H7 (cell line): ENCODE data around the gene OR12D3. TPM values are rescaled to one million over a fixed set of nuclear protein-coding genes. Genes with fewer than 3 reads are reported as not detected.
"Not testable (repeated sequence)": the region's sequence is repeated elsewhere in the genome, so short reads cannot be mapped to it uniquely, and the experiment has no call there.

Source experiments
- DNase-seq: peaks from one replicate; pipeline ENCODE4 v3.0.0; 2012
- H3K27me3 ChIP-seq: 2 replicates; pipeline ENCODE4 v1.6.0; 2011; ENCODE audit warnings: mild to moderate bottlenecking, low read length; ENCODE audit not compliant: control insufficient read depth, insufficient read depth
- H3K36me3 ChIP-seq: replicated peaks from 2 replicates; pipeline ENCODE4 v1.5.1; 2011; ENCODE audit warnings: low read length; ENCODE audit not compliant: control insufficient read depth, insufficient read depth
- H3K4me3 ChIP-seq: 2 replicates; pipeline ENCODE4 v1.5.1; 2011; ENCODE audit warnings: low read depth, mild to moderate bottlenecking, control low read depth, low read length, moderate library complexity; ENCODE audit not compliant: insufficient read depth
- total RNA-seq: library from RNA; depleted of rRNA; stranded (reverse); fragments of >200 nt; shearing (Covaris generic); gene quantifications from 2 replicates; pipeline ENCODE4 v1.2.3, GENCODE V29; 2014; rRNA removed

Gene OR12D3, protein sequence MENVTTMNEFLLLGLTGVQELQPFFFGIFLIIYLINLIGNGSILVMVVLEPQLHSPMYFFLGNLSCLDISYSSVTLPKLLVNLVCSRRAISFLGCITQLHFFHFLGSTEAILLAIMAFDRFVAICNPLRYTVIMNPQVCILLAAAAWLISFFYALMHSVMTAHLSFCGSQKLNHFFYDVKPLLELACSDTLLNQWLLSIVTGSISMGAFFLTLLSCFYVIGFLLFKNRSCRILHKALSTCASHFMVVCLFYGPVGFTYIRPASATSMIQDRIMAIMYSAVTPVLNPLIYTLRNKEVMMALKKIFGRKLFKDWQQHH
- total RNA-seq = not detected in 2 replicates

DNA sequence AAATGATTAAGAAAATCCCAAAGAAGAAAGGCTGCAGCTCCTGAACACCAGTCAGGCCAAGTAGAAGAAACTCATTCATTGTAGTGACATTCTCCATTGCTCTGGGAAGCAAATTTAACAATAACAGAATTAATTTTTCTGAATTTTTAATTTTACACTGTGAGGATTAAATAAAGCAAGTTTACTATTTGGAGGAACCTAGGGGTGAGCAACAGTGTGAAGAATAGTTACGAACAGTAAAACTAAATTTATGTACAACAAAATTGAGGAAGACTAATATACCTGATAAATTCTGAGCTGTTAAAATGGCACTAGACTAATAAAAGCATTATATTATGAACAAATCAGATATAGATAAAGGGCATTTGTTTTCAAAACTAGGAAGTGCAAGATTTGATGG lies at the start of gene OR12D3:
OR12D3 (minus strand) TSS at position 101 of the 400 bp plus-strand sequence; CDS start at position 97, 4 bp downstream.
- no peak within 1 kb of the TSS for H3K4me3 ChIP-seq
- H3K36me3 ChIP-seq = no peaks in the 10 kb centered on the region
- no peaks in the 10 kb centered on the region for H3K27me3 ChIP-seq
- DNase-seq = no peak

DNA sequence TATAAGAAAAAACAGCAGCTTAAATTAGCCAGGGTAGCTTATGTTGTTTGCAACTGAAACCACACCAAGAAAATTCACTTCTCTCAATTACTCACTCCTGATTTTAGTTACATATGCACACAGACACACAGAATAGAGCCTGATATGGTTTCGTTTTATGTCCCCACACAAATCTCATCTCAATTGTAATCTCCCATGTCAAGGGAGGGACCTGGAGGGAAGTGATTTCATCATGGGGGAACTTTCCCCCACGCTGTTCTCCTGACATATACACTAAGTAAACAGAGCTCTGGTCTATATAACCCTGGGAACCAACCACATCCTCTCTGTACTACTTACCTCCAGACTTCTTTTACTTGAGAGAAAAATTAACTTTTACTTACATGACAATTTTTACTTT lies 49.5 kb upstream of the OR12D3 start:
- Histone ChIP-seq H3K27me3 (no peaks in the 10 kb centered on the region), H3K4me3 (no peak overlapping the region), H3K36me3 (no peaks in the 10 kb centered on the region)
- DNase-seq = no peak

DNA sequence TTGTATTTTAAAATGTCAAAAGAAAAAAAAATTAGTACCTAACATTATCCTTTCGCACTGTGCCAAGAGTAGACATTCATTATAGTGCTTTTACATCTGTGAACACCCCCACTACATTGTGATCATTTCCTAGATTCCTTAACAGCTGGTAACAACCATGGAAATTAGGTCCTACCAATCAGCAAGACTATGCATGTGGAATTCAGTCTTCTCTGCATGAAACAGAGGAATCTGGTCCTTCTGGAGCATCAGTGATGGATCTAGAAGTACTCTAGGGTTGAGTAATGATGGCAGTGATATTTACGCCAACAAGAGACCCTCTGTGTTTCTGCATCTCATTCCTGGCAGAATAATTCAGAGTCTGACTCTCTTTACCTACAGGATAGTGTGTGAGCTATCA lies 49.1 kb upstream of the OR12D3 start:
- no peaks in the 10 kb centered on the region for H3K27me3 ChIP-seq
- no peaks in the 10 kb centered on the region for H3K36me3 ChIP-seq
- H3K4me3 ChIP-seq = no peak overlapping the region
- DNase-seq = no peak

DNA sequence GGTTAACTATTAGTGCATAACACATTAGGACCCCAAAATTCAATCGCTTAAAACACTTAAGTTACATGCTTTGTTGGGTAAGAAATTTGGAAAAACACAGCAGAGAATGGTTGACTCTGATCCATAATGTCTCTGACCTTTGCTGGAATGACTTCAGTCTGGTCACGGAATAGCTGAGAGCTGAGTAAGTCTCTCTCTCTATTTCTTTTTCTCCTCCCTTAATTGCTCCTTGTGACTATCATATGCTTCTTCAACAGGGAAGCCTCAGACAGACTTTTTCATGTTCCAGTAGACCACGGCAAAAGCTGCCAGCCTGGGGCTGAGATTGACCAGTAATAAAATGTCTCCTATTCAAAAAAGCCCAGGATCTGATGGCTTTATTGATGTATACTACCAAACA lies 44.4 kb upstream of the OR12D3 start:
- Histone ChIP-seq H3K36me3 (no peaks in the 10 kb centered on the region), H3K27me3 (no peaks in the 10 kb centered on the region), H3K4me3 (no peak overlapping the region)
- no peak for DNase-seq

DNA sequence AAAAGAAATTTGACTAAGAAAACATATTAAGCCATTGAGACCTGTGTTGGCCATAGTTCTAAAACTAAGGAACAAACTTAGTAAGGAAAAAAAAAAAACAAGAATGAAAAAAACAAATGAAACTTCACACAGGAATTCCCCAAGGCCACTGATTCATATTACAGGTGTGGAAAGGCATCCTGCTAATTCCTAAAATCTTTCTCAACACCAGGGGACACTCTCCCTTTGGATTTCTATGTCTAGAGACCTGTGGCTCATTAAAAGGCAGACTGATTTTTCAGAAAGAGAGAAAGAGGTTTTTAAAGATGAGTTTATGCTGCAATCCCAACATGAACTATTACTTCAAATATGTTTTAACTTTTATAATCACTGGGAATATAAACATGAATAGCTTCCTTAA lies 39.5 kb upstream of the OR12D3 start, which contains the start of gene OR12D1:
OR12D1 (plus strand) TSS at position 341 of the 400 bp plus-strand sequence.
- H3K36me3 ChIP-seq = no peaks in the 10 kb centered on the region
- H3K27me3 ChIP-seq = no peaks in the 10 kb centered on the region
- DNase-seq = no peak

DNA sequence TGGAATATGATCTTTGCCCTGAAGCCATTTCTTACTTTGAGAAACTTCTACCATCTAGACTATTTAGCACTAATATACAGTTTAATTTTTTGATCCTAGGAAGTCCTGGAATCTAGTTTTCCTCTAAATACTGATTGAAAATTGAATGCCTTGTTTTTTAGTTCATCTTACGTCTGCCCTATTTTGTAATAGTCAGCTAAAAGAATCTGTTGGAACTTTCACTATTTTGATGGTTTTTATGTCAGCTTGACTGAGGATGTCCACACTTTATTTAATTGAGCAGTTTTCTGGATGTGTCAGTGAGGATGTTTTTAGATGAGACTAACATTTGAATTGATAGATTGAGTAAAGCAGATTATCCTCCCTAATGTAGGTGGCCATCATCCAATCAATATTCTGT lies 28.7 kb upstream of the OR12D3 start:
- no peaks in the 10 kb centered on the region for H3K36me3 ChIP-seq
- no peaks in the 10 kb centered on the region for H3K27me3 ChIP-seq
- no peak overlapping the region for H3K4me3 ChIP-seq
- DNase-seq = no peak

More for the DNA sequence above, 39.5 kb upstream of the OR12D3 start, which contains the start of gene OR12D1:
- H3K4me3 ChIP-seq = no peak within 1 kb of the TSS

DNA sequence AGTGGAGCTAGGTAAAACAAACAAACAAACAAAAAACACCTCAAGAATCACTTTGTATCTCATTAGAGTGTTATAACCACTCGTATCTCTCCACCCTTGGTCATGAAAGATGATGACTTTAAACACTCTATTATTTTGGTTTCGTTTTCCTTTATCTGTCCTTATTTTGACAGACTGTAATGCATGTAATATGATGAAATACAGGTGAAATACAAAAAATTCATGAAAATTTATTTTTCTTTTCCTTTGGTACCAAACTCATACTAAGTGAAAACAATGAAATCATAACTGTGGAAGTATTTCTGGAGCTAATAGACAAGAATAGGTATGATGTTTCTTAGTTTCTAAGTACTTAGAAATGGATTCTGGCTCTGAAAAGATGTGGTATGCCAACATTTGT lies 24.4 kb upstream of the OR12D3 start:
- no peak for DNase-seq
- Histone ChIP-seq H3K36me3 (no peaks in the 10 kb centered on the region), H3K27me3 (no peaks in the 10 kb centered on the region), H3K4me3 (no peak overlapping the region)

DNA sequence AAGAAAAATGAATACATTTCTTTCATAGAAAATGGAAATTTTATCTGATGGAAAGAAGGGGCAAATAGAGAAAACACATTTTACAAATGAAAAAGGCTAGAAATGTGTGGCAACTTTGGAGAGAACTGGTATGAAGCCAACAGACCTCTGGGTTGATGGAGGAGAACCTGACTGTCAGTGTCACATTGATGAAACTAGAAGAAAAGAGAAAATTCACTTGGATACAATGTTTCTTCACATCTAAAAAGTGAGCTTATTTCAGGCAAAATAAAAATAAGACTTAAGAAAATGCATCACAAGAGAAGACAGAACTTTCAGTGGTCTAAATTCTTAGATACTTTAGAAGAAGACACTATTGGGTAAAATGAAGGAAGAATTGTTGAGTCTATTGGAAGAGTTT lies 20.2 kb upstream of the OR12D3 start, which contains the start of gene OR12D2:
OR12D2 (plus strand) TSS at position 301 of the 400 bp plus-strand sequence. CDS start 1,069 bp downstream, outside the sequence.
- H3K27me3 ChIP-seq = no peaks in the 10 kb centered on the region
- no peak within 1 kb of the TSS for H3K4me3 ChIP-seq
- no peaks in the 10 kb centered on the region for H3K36me3 ChIP-seq
- DNase-seq = no peak

DNA sequence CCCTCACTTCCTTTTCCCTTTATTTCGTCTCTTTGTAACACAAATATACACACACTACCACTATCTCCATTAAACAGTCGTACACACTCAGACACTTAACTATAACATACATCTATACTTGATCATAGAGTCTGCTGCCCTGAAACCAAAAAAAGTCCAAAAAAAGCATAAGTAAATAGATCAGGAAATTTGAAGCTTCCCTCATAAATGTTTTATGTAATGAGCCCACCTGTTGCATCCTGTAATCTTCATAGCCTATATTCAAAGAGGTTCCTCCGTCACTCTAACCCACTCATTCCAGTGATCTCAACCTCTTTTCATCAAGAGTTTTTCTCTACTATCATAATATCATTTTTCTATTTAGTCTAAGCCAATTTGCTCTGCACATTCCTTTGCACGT lies 13.4 kb upstream of the OR12D3 start:
- Histone ChIP-seq H3K4me3 (no peak overlapping the region), H3K27me3 (no peaks in the 10 kb centered on the region), H3K36me3 (no peaks in the 10 kb centered on the region)
- no peak for DNase-seq

DNA sequence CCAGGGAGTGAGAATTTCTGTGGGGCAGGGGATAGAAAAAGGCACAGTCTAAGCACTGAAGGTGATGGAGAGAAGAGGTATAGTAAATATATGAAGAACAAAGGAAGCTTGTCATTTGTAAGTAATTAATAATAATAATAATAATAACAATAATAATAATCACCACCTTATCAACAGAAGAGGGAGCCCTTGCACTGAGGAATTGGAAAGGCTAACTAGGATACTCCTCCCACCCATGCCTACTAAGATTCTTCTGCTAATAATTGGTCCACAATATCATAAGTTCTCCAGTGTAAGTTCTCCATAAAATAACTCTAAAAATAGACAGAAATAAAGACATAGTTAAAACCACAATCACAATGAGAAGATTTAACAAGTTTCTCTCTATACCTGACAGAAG lies 912 bp upstream of the OR12D3 start:
- Histone ChIP-seq H3K4me3 (no peak overlapping the region), H3K27me3 (no peaks in the 10 kb centered on the region), H3K36me3 (no peaks in the 10 kb centered on the region)
- DNase-seq = peak; percentile 37

DNA sequence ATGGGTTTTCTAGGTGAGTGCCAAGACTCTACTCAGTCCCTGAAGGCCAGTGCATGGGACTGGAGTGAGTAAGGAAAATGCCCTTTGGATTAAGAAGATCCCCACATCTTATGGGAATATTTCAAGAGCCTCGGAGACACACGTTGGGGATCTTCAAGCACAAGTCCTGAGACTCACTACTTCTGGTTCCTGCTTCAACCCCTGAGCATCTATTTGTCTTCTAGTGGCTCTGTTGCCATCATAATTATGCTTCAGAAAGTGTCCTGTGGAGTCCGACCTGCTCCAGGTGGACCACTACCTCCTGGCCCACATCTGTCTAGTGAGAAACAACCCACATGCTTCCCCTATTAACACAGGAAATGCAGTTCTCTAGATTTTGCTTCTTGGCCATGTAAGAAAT lies 6.3 kb downstream of the OR12D3 start, which contains the start of gene OR5V1:
OR5V1 (minus strand) TSS at position 101 of the 400 bp plus-strand sequence. CDS start 12,670 bp downstream, outside the sequence.
- Histone ChIP-seq H3K4me3 (no peak within 1 kb of the TSS), H3K27me3 (no peaks in the 10 kb centered on the region), H3K36me3 (no peaks in the 10 kb centered on the region)
- DNase-seq = no peak

DNA sequence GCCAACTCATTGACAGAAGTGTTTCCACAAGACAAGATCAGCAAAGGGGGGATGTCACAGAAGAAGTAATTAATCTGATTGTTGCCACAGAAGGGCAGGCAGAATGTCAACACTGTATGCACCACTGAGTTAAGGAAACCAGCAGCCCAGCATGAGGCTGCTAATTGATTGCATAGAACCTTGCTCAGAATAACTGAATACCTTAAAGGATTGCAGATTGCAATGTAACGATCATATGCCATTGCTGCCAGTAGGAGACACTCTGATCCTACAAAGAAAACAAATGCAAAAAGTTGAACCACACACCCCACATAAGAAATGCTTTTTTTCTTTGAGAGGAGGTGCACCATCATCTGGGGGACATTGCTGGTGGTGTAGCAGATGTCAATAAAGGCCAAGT lies 19.5 kb downstream of the OR12D3 start:
- H3K4me3 ChIP-seq = no peak overlapping the region
- H3K27me3 ChIP-seq = no peaks in the 10 kb centered on the region
- DNase-seq = no peak
- H3K36me3 ChIP-seq = no peaks in the 10 kb centered on the region

DNA sequence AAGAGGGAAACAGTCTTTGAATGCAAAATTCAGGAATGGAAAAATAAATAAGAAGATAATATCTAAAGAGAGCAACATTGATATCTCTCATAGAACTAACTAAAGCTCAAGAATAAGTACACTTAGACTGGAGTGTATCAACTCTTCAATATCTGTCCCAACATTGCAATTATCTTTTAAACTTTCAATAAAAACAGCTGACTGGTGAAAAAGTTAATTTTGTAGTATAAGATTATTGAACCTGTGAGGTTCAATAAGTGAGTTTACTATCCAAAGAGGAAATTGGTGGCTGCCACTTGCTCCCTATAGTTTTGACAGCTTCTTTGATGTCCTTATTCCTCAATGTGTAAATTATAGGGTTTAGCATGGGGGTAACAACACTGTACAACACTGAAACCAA lies 20.1 kb downstream of the OR12D3 start:
- Histone ChIP-seq H3K4me3 (no peak overlapping the region), H3K36me3 (no peaks in the 10 kb centered on the region), H3K27me3 (no peaks in the 10 kb centered on the region)
- DNase-seq = no peak

DNA sequence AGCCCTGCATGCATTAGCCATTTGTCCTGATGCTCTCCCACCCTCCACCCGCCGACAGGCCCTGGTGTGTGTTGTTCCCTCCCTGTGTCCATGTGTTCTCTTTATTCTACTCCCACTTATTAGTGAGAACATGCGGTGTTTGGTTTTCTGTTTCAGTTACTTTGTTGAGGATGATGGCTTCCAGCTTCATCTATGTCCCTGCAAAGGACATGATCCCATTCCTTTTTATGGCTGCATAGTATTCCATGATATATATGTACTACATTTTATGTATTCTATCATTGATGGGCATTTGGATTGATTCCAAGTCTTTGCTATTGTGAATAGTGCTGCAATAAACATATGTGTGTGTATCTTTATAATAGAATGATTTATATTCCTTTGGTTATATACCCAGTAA lies 25.7 kb downstream of the OR12D3 start:
- H3K4me3 ChIP-seq, H3K36me3 ChIP-seq, H3K27me3 ChIP-seq, DNase-seq: not testable (repeated sequence)

DNA sequence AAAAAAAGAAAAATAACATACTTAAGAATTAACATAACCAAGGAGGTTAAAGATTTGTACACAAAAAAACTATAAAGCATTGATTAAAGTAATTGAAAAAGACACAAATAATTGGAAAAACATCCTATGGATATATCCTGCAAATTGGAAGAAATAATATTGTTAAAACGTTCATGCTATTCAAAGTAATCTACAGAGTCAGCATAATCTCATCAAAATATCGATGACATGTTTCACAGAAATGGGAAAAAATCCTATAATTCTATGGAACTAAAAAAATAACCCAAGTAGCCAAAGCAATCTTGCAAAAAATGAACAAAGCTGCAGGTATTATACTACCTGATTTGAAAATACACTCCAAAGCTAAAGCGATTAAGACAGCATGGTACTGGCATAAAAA lies 29.7 kb downstream of the OR12D3 start:
- no peaks in the 10 kb centered on the region for H3K27me3 ChIP-seq
- no peaks in the 10 kb centered on the region for H3K36me3 ChIP-seq
- no peak for DNase-seq
- H3K4me3 ChIP-seq = no peak overlapping the region
